Measurements from ENCODE around the gene NDUFB10. TPM values are rescaled to one million over a fixed set of nuclear protein-coding genes. Genes with fewer than 3 reads are reported as not detected.

The NDUFB10 gene
- total RNA-seq, 1 donor from 2014 or later: 122 TPM

DNA sequence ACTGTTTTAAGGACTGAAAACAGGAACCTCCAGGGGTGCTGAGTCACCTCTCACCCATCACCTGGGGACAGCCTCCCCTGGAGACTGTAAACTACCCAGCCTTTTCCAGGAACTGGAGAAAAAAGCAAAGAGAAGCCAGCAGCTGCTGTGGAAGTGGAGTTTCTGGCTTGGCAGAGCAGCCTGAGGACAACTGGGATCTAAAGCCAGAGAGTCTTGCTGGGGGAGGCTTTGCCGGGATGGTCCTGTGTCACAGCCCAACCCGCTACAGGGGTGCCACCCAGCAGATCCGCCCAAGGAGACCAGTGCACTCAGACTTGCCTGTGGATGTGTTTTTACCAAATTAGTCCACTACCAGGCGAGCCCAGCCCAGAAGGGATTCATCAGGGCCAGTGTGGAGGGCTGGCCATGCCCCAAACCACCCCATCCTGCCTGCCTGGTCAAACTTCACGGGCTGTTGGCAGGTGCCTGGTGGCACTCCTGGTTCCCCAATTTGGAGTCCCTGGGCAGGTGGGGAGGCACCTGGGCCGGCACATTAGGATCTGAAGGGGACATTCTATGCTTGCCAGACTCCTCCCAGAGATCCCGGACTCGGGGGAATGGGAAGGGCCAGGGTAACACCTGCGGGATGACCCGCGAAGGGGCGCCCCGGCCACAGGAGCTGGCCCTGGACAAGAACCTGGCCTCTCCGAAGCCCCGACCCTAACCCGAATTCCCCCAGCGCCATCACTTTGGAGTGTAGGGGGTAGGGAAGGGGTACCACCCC is 17.1 kb upstream of the NDUFB10 start:
- TF ChIP-seq, protein P1, sequence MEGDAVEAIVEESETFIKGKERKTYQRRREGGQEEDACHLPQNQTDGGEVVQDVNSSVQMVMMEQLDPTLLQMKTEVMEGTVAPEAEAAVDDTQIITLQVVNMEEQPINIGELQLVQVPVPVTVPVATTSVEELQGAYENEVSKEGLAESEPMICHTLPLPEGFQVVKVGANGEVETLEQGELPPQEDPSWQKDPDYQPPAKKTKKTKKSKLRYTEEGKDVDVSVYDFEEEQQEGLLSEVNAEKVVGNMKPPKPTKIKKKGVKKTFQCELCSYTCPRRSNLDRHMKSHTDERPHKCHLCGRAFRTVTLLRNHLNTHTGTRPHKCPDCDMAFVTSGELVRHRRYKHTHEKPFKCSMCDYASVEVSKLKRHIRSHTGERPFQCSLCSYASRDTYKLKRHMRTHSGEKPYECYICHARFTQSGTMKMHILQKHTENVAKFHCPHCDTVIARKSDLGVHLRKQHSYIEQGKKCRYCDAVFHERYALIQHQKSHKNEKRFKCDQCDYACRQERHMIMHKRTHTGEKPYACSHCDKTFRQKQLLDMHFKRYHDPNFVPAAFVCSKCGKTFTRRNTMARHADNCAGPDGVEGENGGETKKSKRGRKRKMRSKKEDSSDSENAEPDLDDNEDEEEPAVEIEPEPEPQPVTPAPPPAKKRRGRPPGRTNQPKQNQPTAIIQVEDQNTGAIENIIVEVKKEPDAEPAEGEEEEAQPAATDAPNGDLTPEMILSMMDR (conservative IDR thresholded peaks at IDR 0.05): no peak
- no peaks in the 10 kb centered on the region for H3K9me3 Mint-ChIP-seq
- no peak for DNase-seq (ENCODE audit: extremely low spot score, unreplicated experiment)
- H3K4me1 Mint-ChIP-seq (ENCODE audit: unreplicated experiment): peaks cover 4% of the 10 kb centered on the region
- no peaks in the 10 kb centered on the region for H3K27me3 Mint-ChIP-seq
- H3K27ac Mint-ChIP-seq: peak overlapping the region; percentile 48
- peak overlapping the region; percentile 88 for H3K4me3 Mint-ChIP-seq
- H3K36me3 Mint-ChIP-seq: no peaks in the 10 kb centered on the region

DNA sequence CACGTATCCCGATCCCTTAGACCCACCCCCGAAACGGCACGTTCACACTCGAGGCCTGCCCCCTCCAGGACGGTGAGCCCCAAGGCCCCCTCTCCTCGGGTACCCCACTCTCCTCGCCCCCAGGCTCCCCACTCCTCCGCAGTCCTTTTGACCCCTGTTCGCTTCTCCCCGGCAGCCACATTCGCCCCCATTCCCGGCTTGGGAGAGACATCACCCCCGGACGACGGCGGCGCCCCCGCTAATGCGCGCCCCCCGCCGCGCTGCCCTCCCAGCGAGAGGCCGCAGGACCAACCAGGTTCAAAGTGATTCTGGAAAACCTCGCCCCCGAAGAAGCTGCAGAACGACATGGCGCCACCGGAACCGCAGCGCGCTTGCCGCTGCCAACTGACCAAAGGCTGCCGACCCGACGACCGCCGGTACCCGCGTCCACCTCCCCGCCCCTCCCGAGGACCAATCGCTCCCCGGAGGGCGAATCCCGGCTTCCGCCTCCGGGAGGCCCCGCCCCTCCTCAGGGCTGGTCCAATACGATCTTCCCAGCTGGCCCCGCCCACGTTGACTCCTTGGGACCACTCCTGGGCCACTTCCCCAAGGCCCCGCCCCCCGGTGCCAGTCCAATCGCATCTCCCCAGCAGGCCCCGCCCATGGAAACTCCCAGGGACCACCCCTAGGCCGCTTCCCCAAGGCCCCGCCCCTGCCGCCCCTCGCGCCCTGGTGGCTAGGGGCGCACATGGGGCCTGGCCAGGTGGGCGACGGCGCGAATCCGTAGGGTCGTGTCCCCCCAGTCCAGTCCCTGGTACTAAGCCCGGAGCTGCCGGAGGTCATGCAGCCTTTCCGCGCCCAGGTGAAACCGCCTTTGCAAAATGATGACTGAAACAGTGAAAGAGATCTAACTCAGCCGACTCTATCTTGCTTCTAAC is 16.3 kb upstream of the NDUFB10 start, which contains the start of gene MSRB1:
MSRB1 (minus strand) TSS at position 390 of the 917 bp plus-strand sequence; CDS start at position 347, 43 bp downstream.
- Mint-ChIP-seq H3K36me3 (no peaks in the 10 kb centered on the region), H3K9me3 (no peaks in the 10 kb centered on the region), H3K4me1 (ENCODE audit: unreplicated experiment) (peaks cover 4% of the 10 kb centered on the region), H3K4me3 (peak within 1 kb of the TSS; percentile 88), H3K27me3 (no peaks in the 10 kb centered on the region), H3K27ac (peak within 1 kb of the TSS; percentile 53)
- DNase-seq (ENCODE audit: extremely low spot score, unreplicated experiment): peak; percentile 99
- TF ChIP-seq, protein P1 (conservative IDR thresholded peaks at IDR 0.05): peak; percentile 43

DNA sequence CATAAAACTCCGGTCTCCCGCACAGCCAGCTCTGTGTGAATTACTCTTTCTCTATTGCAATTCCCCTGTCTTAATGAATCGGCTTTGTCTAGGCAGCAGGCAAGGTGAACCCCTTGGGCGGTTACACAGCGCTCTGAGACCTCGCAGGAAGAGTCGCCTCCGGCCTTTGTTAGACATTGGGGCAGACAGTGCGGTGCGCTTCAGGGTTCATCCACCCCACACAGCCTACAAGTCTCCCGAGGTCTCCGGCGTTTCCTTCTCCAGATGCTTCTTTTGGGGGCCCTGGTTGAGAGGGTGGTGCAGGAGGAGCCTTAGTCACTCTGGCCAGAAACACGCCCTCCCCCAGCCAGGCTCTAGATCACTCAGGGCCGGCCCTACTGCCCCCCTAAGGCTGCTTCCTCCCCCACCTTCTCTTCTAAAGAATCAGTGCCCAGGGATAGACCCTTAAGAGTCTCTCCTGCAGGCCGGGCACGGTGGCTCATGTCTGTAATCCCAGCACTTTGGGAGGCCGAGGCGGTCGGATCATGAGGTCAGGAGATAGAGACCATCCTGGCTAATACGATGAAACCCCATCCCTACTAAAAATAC is 14.6 kb upstream of the NDUFB10 start:
- TF ChIP-seq, protein P1 (conservative IDR thresholded peaks at IDR 0.05): no peak
- no peak overlapping the region for H3K27ac Mint-ChIP-seq
- peaks cover 4% of the 10 kb centered on the region for H3K4me1 Mint-ChIP-seq (ENCODE audit: unreplicated experiment)
- no peak for DNase-seq (ENCODE audit: extremely low spot score, unreplicated experiment)
- H3K27me3 Mint-ChIP-seq: no peaks in the 10 kb centered on the region
- H3K4me3 Mint-ChIP-seq: peak overlapping the region; percentile 57
- H3K9me3 Mint-ChIP-seq: no peaks in the 10 kb centered on the region
- H3K36me3 Mint-ChIP-seq: no peaks in the 10 kb centered on the region

DNA sequence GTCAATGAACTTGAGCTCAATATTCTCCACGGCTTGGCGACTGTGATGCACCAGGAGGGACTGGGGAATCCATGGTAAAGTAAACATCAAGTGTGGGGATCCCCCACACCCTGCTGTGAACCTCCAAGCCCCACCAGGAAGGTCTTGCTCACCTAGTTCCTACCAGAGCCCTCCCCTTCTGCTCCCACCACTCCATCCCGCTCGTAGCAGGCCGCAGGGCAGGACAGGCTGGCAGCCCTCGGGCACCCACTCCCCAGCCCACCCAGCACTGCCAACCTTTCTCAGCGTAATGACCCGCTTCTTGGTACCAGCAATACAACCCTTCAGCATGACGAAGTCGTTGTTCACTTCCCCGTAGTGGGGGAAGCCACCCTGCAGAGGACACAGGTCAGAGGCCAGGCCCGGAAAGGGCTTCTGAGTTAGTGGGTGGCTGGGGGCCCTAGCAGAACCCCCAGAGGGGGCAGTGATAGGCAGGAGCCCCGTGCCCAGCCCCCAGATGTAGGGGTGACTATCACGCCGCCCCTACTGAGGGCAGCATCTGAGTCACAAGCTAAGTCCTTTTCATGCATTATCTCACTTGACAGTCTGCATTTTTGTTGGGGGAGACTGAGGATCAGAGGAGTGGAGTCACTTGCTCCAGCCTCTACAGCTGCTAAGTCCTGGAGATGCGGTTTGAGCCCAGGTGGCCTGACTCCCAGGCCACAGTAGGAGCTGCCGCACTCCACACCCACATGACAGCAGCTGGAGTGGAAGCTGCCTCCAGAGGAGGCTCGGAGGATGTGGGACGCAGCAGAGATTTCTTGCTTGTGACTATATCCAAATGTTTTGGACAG is 13.6 kb upstream of the NDUFB10 start:
- Mint-ChIP-seq H3K4me1 (ENCODE audit: unreplicated experiment) (peaks cover 4% of the 10 kb centered on the region), H3K36me3 (no peaks in the 10 kb centered on the region), H3K4me3 (no peak overlapping the region), H3K27ac (no peak overlapping the region), H3K9me3 (no peaks in the 10 kb centered on the region), H3K27me3 (no peaks in the 10 kb centered on the region)
- no peak for DNase-seq (ENCODE audit: extremely low spot score, unreplicated experiment)
- TF ChIP-seq, protein P1 (conservative IDR thresholded peaks at IDR 0.05): no peak

Measured in type B pancreatic cell (in vitro differentiated cells).